Measurements from ENCODE around the gene CHAF1B.
"Not testable (repeated sequence)": the region's sequence is repeated elsewhere in the genome, so short reads cannot be mapped to it uniquely, and the experiment has no call there.

The CHAF1B gene

GRCh38 chr21:36388835-36389234 is 3.6 kb downstream of the CHAF1B start:
- DNase-seq (ENCODE audit: low spot score), result no peak

- DNase-seq (ENCODE audit: low spot score), result not testable (repeated sequence)
Measured at GRCh38 chr21:36391649-36392048, 6.5 kb downstream of the CHAF1B start.

- DNase-seq (ENCODE audit: low spot score), result no peak
Measured at GRCh38 chr21:36395353-36396111, 10.3 kb downstream of the CHAF1B start.

GRCh38 chr21:36396325-36396724 is 11.1 kb downstream of the CHAF1B start:
- DNase-seq (ENCODE audit: low spot score), result no peak

- DNase-seq (ENCODE audit: low spot score), result no peak
Measured at GRCh38 chr21:36396971-36397370, 11.8 kb downstream of the CHAF1B start.

GRCh38 chr21:36397606-36398005 is 12.4 kb downstream of the CHAF1B start:
- DNase-seq (ENCODE audit: low spot score), result no peak

GRCh38 chr21:36399736-36400135 is 14.5 kb downstream of the CHAF1B start:
- not testable (repeated sequence) for DNase-seq (ENCODE audit: low spot score)

GRCh38 chr21:36400719-36401118 is 15.5 kb downstream of the CHAF1B start:
- DNase-seq (ENCODE audit: low spot score), result no peak

GRCh38 chr21:36402339-36402738 is 17.1 kb downstream of the CHAF1B start:
- no peak for DNase-seq (ENCODE audit: low spot score)

GRCh38 chr21:36403713-36404112 is 18.5 kb downstream of the CHAF1B start:
- no peak for DNase-seq (ENCODE audit: low spot score)

- DNase-seq (ENCODE audit: low spot score), result no peak
Measured at GRCh38 chr21:36408568-36408967, 23.4 kb downstream of the CHAF1B start.

- DNase-seq (ENCODE audit: low spot score), result no peak
Measured at GRCh38 chr21:36411301-36411700, 26.1 kb downstream of the CHAF1B start.

GRCh38 chr21:36412916-36413315 is 27.7 kb downstream of the CHAF1B start:
- no peak for DNase-seq (ENCODE audit: low spot score)

- no peak for DNase-seq (ENCODE audit: low spot score)
Measured at GRCh38 chr21:36415375-36415774, 30.2 kb downstream of the CHAF1B start.

GRCh38 chr21:36419241-36419640 is 34.0 kb downstream of the CHAF1B start:
- DNase-seq (ENCODE audit: low spot score), result no peak

- peak; percentile 40 for DNase-seq (ENCODE audit: low spot score)
Measured at GRCh38 chr21:36419996-36420395, 34.8 kb downstream of the CHAF1B start.

GRCh38 chr21:36420571-36421339 is 35.6 kb downstream of the CHAF1B start:
- no peak for DNase-seq (ENCODE audit: low spot score)

GRCh38 chr21:36422279-36423098 is 37.3 kb downstream of the CHAF1B start:
- DNase-seq (ENCODE audit: low spot score), result no peak

GRCh38 chr21:36423771-36424433 is 38.7 kb downstream of the CHAF1B start:
- no peak for DNase-seq (ENCODE audit: low spot score)

GRCh38 chr21:36424592-36424991 is 39.4 kb downstream of the CHAF1B start:
- no peak for DNase-seq (ENCODE audit: low spot score)

GRCh38 chr21:36425286-36425685 is 40.1 kb downstream of the CHAF1B start:
- no peak for DNase-seq (ENCODE audit: low spot score)

GRCh38 chr21:36427502-36427901 is 42.3 kb downstream of the CHAF1B start:
- DNase-seq (ENCODE audit: low spot score), result no peak

Measured in CD4-positive, alpha-beta T cell treated with Interleukin-15 for 4 hours (primary cell).